ENCODE measurements around the gene SELE. TPM values are rescaled to one million over a fixed set of nuclear protein-coding genes. Genes with fewer than 3 reads are reported as not detected.

SELE gene
- total RNA-seq, 6 donors from 2014 or later: 0.20 to 8.5 (median 0.34) TPM; not detected in 1

GRCh38 chr1:169679692-169680091 lies 54.2 kb downstream of the SELE start:
- Histone ChIP-seq H3K36me3 (no peaks in the 10 kb centered on the region), H3K27ac (no peak overlapping the region), H3K4me1 (peaks cover 0 to 5% (median 2%) of the 10 kb centered on the region in 4 donors), H3K27me3 (no peaks in the 10 kb centered on the region), H3K4me3 (no peak overlapping the region), H3K9me3 (no peaks in the 10 kb centered on the region)
- DNase-seq (no peak), ATAC-seq (ENCODE audit: low FRiP score in 2 of 2) (no peak)
- TF ChIP-seq CTCF (IDR thresholded peaks at IDR 0.05) (no peak), POLR2A (IDR thresholded peaks at IDR 0.05) (no peak), POLR2AphosphoS5 (IDR thresholded peaks at IDR 0.05) (no peak), EP300 (IDR thresholded peaks at IDR 0.05) (no peak)
- 82 to 86% methylated on average over 3 of the region's 3 CpGs for WGBS, 2 donors

GRCh38 chr1:169676001-169676400 lies 57.9 kb downstream of the SELE start:
- no peak overlapping the region for H3K27ac ChIP-seq

More at GRCh38 chr1:169676001-169676400, 57.9 kb downstream of the SELE start:
- ATAC-seq (ENCODE audit: low FRiP score in 2 of 2) (no peak), DNase-seq (no peak)
- peaks cover 0 to 5% (median 2%) of the 10 kb centered on the region in 4 donors for H3K4me1 ChIP-seq
- no peak for TF ChIP-seq EP300 (IDR thresholded peaks at IDR 0.05)
- no peak for TF ChIP-seq CTCF (IDR thresholded peaks at IDR 0.05)
- TF ChIP-seq POLR2A (IDR thresholded peaks at IDR 0.05): no peak
- no peak for TF ChIP-seq POLR2AphosphoS5 (IDR thresholded peaks at IDR 0.05)
- no peak overlapping the region for H3K4me3 ChIP-seq
- H3K36me3 ChIP-seq: no peaks in the 10 kb centered on the region
- WGBS, 2 donors: 20 to 24% methylated on average over 2 of the region's 2 CpGs
- no peaks in the 10 kb centered on the region for H3K27me3 ChIP-seq
- no peaks in the 10 kb centered on the region for H3K9me3 ChIP-seq

Other genes starting within 250 kb of the SELE start
- gene SLC19A2, start 248.1 kb downstream of the SELE start, total RNA-seq: 10 to 100 TPM in 5 of 6 donors, 1 to 10 TPM in 1; 8.4 to 37.1 (median 13.6) TPM
- 1 to 10 TPM in 5 of 6 donors, under 1 TPM in 1; 0.89 to 6.5 (median 2.2) TPM for gene F5, start 147.6 kb downstream of the SELE start, total RNA-seq
- gene SELP, start 104.0 kb downstream of the SELE start, total RNA-seq: 10 to 100 TPM in 2 of 6 donors, 1 to 10 TPM in 4; 1.0 to 40.4 (median 7.6) TPM
- 10 to 100 TPM in 4 of 6 donors, 1 to 10 TPM in 2; 3.9 to 41.3 (median 14.5) TPM for gene SELL, start 22.5 kb downstream of the SELE start, total RNA-seq
- 1 to 10 TPM in 5 of 6 donors, under 1 TPM in 1; 0.44 to 7.5 (median 4.9) TPM for gene METTL18, start 60.8 kb upstream of the SELE start, total RNA-seq
- 10 to 100 TPM in 4 of 6 donors, 1 to 10 TPM in 2; 6.4 to 15.1 (median 10.7) TPM for gene SCYL3, start 159.8 kb upstream of the SELE start, total RNA-seq

All from upper lobe of left lung (tissue), 6 donors.